ENCODE data around the gene LRP1-AS.

LRP1-AS gene

GRCh38 chr12:57119294-57120085, 27.9 kb downstream of the LRP1-AS start:
- no peak for DNase-seq (ENCODE audit: low read depth)

- DNase-seq (ENCODE audit: low read depth): no peak
These were observed 28.6 kb downstream of the LRP1-AS start for GRCh38 chr12:57118711-57119271.

GRCh38 chr12:57116580-57117281, 30.7 kb downstream of the LRP1-AS start:
- no peak for DNase-seq (ENCODE audit: low read depth)

- DNase-seq (ENCODE audit: low read depth): no peak
These were observed 34.7 kb downstream of the LRP1-AS start for GRCh38 chr12:57112492-57113294.

- DNase-seq (ENCODE audit: low read depth): peak; percentile 65
These were observed 36.2 kb downstream of the LRP1-AS start, which contains the start of gene STAT6 for GRCh38 chr12:57111031-57111734. STAT6 (minus strand) TSS chr12:57111362; CDS start chr12:57108278, 3,084 bp downstream.

- peak; percentile 64 for DNase-seq (ENCODE audit: low read depth)
These were observed 37.1 kb downstream of the LRP1-AS start for GRCh38 chr12:57110104-57111030.

GRCh38 chr12:57109207-57110103, 38.0 kb downstream of the LRP1-AS start:
- no peak for DNase-seq (ENCODE audit: low read depth)

- no peak for DNase-seq (ENCODE audit: low read depth)
These were observed 39.8 kb downstream of the LRP1-AS start for GRCh38 chr12:57107456-57108155.

GRCh38 chr12:57106021-57106708, 41.3 kb downstream of the LRP1-AS start:
- no peak for DNase-seq (ENCODE audit: low read depth)

GRCh38 chr12:57105011-57105753, 42.2 kb downstream of the LRP1-AS start:
- no peak for DNase-seq (ENCODE audit: low read depth)

GRCh38 chr12:57104292-57104910, 43.0 kb downstream of the LRP1-AS start:
- DNase-seq (ENCODE audit: low read depth): no peak

GRCh38 chr12:57103856-57104255, 43.6 kb downstream of the LRP1-AS start:
- DNase-seq (ENCODE audit: low read depth): no peak

GRCh38 chr12:57101892-57102695, 45.3 kb downstream of the LRP1-AS start:
- DNase-seq (ENCODE audit: low read depth): no peak

- DNase-seq (ENCODE audit: low read depth): no peak
These were observed 47.7 kb downstream of the LRP1-AS start for GRCh38 chr12:57099766-57100165.

- DNase-seq (ENCODE audit: low read depth): no peak
These were observed 48.2 kb downstream of the LRP1-AS start for GRCh38 chr12:57099047-57099714.

Measured in stimulated activated CD8-positive, alpha-beta memory T cell treated with anti-CD3 and anti-CD28 coated beads, Interleukin-12 subunit alpha, Interleukin-12 subunit beta, amount 100 ng/mL, for 4 hours (primary cell).